Inferior parietal cortex (tissue), 1 donor: ENCODE data around the gene CACNB2.

Source experiments
- DNase-seq: peaks from one replicate; pipeline ENCODE4 v3.0.0-alpha.2; 2016; ENCODE audit errors: extremely low spot score

The CACNB2 gene

DNA sequence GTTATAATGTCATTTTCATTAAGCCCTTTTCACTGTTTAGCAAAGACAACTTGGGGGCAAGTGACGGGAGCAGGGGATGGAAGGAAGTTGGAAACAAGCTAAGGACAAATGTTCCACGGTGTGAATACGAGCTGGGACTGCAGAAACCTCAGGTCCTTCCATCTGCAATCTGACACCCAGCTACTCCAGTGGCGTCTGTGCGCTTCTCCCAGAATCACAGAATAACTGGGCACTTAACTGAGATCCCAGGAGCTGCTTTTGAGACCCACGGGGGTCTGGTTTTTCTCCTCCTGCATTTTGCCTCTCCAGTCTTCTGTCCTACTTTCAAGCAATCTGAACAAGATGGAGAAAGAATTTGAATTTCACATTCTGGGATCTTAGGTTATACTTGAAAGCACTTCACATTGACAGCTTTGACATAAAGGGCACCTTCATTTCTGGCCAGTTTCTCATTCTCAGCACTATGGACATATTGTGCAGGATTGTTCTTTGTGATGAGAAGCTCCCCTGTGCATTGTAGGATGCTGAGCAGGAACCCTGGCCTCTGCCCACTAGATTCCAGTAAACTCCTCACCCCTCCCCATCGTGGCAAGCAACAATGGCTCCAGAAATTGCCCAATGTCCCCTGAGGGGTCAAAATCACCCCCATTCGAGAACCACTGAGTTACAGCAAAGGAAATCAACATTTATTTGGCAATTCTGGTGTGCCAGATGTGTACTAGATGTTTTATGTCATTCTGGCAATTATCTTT is 194.1 kb downstream of the CACNB2 start:
- no peak for DNase-seq

DNA sequence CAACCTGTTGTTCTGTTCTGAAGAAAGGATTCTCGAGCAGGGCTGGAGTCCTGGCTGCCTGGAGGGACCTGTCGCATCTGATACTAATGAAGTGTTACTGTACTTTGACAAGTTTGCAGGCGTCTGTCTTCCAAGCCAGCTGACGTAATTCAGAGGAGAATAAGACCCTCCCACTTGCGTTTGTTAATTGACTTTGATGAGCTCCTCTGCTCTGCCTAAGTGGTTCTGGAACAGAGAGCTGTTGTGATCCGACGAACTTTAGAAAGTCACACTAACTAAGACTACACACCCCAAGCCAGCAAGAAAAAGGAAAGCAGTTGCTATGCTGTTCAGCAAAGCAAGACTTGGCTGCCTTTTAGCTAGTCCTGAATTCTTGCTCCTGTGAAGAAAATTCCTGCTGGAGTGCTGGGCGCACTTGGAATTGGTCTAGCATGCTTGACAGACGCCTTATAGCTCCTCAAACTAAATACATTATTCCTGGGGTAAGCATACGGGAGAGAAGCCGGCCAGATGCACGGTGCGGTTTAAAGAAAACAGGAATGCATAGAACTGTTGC is 200.3 kb downstream of the CACNB2 start:
- DNase-seq = peak; percentile 33

DNA sequence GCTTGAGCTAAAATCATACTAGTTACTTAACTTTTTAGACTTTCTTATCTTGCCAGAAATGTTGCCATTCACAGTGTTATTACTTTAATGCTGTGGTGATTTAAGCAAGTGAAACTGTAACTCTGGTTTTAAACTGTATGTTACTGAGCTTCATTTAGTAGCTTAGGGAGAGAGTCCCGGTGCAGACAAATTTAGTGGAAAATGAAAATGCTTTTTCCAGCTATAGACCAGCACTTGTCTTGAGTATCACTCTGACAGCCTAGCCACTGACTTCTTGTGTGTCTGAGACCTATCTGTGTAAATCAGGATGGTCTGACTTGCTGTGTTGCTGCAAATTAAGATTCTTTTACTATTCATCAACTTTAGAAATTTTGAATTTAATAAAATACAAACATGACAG is 200.8 kb downstream of the CACNB2 start:
- no peak for DNase-seq

DNA sequence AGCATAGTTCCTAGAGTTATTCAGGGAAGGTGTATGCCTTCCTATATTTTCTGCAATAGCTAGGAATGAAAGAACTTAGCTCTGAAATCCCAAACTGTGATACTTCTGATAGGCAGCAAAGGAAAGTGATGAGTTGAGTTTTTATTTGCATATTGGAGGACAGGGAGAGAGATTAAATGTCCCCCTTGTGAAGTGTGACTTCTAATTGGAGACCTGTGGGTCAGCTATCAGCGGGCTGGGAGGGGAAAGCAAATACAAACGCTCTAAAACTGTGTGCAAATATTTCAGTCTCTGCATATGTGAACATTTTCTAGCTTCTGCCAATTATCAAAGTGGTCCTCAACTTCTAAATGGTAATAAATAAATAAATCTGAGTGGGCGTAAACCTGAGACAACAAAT is 203.3 kb downstream of the CACNB2 start:
- DNase-seq = no peak

DNA sequence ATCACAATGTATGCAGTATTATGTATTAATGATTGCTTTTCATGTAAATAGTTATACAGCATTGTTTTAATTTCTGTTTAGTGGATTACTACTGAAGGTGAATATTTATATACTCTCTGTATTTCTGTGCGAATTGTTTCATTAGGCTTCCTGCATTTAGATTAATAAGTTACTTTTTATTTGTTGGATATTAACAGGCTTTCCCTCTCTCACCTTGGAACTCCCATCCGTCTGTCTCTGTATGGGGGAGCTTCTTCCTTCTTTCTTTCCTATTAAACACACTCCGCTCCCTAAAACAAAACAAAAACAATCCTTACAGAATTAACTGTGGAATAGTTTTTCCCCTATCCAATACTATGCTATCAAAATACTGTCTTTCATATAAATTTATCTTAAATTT is 205.1 kb downstream of the CACNB2 start:
- DNase-seq = no peak

DNA sequence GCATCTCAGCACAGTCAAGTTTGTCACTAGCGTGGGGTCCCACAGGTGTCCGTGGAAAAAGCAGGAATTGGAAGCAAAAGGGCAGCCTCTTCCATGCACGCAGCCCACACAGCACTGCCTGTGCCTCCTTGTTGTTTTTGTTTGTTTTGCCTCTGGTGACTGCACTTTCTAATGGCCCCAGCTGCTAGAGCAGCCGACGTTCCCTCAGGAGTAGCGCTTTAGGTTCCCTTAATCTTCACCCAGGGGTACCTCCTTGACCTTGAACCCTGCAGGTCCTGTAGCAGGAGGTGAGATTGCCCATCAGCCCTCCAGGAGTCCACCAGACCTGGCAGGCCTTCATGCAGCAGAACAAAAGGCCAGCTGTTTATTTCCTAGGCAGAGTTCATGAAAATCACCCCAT is 210.1 kb downstream of the CACNB2 start:
- no peak for DNase-seq

DNA sequence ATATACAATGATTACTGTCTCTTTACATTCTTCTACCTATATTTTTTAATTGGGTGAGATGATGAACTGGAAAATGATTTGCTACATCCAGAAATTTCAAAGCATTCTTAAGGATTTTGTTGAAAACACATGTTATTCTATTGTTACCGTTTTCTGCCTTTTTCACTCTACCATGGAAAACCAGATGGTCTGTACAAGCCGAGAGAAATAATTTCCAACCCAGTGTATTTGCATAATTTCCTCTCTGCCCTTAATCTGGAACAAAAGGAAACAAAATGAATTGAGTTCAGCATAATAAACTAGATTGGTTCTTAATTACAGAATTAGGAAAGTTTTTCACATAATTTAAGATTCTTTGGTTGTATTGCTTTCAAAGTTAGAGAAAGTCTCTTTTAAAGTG is 211.2 kb downstream of the CACNB2 start:
- DNase-seq = no peak

DNA sequence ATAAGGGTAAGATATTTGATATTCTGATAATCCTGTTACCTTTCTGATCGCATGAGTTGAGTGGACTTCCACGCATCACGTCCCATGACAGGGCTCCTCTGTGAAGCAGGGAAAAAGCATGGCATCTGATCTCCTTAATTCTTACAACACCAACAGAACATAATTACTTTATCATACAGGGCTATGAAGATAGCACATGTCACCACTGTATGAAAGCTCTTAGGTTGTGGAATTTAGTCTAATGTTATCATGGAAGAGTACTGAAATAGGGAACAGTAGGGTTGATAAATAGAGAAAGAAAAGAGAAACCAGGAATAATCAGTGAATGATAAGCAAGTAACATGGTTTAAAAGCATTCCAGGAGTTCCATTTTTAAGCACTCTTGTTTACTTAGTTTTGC is 212.0 kb downstream of the CACNB2 start:
- no peak for DNase-seq

DNA sequence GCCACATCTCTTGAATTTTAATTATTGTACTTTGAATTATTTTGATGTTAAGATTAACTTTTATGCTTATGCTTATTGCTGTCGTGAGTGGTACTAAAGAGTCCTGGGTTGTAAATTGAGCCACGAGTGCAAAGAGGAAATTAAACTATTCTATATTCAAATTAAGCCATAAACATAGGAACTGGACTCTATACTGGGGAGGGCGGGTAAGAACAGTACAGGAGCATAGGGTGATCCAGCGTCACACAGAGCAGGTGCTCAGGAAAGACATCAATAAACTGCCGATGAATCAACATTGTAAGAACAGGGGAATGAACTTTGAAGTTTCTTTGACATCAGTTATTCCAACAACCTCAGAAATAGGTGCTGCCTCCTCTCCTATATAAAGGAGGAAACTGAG is 219.6 kb downstream of the CACNB2 start:
- DNase-seq = no peak

DNA sequence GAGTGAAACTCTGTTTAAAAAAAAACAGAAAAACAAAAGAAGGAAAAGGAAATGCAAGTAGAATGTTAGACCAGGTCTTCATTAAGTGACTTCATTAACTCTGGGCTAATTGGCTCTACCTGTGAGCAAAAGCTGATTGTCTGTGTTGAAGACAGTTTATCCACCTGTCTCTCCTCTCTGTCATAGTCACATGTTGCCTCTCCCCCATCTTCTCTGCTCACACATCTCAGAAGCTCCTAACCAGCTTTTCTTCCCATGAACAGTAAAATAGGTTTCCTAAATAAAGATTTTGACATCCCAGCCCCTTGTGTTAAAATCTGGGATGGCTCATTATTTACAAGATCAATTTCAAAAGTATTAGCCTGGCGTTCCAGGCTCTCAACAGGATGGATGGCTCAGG is 222.7 kb downstream of the CACNB2 start:
- DNase-seq = no peak

DNA sequence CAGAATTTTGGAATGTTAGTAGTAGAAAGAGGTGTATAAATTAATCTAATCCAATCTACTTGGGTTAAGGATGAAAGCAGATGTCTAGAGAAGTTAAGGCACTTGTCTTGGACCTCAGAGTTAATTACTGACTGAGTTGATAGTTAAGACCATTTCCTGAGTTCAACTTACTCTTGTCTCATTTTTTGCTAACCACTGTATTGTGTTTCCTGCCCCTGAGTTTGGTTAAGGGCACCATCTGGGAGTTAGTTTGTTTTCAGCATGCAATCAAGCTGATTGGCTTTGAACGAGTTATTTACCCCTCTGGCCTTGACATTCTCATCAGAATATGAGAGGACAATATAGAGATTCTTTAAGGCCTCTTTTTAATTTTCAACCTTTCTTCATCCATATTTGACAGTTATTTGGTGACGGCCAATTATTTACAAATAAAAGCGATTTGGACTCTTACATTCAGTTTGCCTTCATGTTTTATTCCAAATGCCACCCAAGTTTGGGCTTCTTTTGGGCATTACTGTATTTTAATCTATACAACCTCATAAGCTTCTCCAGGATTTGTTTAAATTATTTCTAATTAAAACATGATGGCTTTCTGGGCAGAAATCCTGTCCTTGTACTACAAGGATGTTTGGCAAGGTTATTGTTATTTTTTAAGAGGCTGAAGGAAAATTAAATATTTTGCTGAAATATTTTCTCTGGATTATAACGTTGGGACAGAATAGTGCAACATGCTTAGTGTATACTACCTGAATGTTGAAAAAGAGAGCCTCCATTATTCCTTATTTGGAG is 225.0 kb downstream of the CACNB2 start:
- DNase-seq = no peak

DNA sequence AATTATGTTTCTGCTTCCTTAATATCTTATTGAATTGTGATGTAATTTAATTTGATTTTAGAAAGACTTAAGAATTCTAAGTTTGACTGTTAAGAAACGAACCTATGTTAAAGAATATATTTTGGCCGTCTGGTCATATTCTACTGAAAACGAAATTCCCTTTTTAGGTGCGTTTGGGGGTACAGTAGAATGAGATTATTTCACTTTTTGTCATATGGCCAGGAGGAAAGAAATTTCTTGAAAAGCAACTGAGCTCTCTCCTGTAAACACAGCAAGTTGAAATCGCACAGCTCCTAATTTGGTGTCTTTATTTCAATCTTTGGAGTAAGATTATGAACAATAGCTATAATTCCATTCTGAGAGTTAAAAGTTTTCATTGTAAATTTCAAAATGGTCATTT is 227.6 kb downstream of the CACNB2 start:
- no peak for DNase-seq

DNA sequence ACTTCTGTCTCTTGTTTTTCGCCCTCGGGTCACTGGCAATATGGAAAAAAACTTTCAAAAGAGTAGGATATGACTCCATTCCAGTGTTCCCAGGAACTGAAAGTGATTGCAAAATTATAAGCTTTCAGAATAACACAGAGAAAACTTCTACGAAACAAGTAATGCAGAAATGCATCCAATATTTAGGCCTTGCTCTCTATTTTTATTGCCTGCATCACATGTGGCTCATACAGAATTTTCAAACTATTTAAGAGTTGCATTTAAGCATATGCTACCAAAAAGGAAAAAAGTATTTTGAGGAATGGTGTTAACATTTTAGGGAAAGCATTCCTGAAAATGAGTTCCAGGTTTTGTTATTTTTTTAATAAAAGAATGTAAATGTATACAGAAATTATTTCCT is 228.0 kb downstream of the CACNB2 start:
- DNase-seq = no peak

DNA sequence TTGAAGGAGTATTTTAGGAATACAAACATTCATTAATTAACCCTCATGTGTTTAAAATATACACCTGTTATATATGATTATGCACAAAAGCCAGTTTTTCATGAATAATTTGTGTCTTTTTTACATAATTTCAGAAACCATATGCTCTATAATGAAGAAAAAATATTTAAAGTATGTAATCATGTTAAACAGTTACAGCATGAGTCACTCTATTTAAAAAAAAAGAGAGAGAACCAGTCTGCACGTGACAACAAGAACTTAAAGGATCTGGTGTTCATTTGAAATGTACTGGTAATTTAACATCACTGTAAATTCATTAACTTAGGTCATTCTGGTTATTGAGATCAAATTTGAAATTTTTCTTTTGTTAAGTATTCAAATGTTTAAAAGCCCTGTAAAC is 228.5 kb downstream of the CACNB2 start:
- no peak for DNase-seq

DNA sequence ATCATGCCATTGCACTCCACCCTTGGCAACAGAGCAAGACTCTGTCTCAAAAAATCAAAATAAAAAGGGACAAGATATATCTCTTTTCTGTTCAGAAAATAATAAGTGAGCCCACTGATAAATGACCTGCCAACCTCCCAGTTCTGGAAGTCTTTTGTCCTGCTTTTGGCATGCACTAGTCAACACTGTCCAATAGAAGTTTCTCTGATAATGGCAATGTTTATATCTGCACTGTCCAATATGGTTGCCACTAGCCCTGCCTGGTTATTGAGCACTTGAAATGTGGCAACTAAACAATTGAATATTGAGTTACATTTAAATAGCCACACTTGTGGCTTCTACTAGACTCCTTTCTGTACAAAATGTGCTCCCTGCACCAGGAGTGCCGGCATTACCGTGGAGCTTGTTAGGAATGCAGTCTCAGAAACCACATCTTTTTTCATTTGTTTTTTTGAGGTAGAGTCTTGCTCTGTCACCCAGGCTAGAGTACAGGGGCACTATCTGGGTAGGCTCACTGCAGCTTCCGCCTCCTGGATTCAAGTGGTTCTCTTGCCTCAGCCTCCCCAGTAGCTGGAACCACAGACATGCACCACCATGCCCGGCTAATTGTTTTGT is 229.7 kb downstream of the CACNB2 start:
- no peak for DNase-seq

DNA sequence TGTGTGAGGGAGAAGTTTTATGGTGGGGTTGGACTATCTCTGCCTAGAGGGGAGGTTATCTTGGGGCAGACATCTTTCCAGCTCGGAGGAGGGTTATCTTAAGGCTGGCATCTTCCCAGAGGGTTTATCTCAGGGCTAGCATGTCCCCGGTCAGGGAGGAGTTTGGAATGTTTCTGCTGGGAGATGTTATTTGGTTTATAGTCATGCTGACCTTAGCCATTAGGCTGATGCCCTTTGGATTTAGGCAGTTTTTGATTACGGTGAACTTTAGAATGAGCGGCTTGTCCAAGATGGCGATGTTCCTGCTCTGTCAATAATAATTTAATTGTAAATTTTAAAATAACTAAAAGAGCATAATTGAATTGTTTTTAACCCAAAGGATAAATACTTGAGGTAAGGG is 236.4 kb downstream of the CACNB2 start:
- no peak for DNase-seq

DNA sequence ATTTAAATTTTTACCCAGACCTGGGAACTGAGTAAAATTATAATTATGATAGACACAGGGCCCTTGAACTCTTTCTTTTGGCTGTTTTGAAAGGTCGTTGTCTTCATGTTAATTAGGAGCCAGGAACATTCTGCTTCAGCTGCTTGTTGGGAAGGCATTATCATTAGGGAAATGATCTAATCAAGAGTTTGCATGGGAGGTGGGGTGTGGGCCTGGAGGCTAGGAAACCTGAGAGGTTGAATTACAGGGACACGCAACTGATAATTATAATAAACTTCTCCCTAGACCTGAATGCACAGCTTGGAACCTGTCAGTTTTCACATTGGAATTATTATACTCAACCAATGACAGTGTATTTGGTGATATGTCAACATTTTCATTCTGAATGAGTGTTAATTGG is 237.7 kb downstream of the CACNB2 start:
- no peak for DNase-seq

DNA sequence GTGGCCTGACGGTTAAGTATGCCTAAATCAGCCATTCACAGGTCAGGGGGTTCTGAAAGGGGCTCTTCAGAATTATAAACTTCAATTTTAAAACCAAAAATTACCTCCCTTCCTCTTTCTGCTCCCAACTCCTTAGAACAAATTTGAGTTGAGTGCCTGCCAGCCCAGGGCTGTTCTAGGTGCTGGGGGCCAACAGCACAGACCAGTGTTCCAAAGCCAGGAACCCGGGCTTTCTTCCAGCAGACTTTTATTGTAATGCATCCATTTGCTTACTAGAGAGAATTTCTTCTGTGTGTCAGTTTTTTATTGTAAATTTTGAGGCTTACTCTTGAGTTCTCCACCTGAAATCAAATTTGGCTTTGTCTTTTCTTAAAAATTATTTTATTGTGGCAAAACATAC is 238.5 kb downstream of the CACNB2 start:
- DNase-seq = no peak

DNA sequence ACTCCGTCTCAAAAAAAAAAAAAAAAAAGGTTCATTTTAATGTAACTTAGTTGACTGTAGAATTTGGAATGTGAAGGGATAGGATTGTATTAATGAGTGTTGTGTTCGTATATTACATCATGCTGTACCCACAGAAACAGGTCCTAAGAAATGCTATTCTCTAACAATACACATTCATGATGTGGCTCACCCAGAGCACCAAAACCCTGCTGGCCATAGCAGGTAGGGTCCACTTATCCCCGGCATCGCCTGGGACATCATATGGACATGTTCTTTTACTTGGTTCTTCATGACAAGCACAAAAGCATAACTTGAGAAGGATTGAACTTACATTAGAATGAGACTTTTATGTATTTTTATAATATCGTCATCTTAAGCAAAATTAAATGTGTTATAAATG is 241.5 kb downstream of the CACNB2 start:
- no peak for DNase-seq

DNA sequence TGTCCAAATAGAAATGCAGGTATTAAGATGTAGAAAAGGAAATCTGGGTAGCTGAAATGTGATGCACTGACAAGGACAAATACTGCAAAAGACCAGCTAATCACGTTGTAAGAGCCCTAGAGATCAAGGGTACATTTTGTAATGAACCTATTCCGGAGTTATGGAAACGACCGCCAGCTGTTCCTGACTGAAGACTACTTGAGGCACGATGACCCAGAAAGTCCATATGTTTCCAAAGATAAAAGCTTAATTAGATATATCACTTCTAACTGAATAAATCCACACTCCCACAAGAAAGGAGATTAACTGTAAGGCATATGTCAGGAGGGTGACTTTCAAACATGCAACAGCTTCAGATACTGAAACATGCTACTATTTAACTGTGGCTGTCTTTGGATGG is 257.7 kb downstream of the CACNB2 start:
- DNase-seq = no peak

DNA sequence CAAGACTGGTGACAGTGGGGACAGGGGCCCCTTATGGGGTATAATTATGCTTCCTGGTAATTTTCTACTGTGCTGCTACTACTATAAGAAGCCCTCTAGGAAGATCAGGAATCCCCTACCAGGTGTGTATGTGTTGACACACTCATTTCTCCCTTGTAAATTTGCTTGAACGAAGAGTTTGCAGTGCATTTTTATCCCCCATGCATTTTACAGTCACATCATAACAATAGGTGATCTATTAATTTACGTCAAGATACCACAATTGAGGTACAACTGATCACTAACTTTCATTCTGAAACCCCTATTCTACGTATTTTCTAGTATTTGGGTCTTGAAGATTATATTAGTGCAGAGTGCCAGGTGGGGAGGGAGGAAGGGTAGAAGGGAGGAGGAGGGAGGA is 258.9 kb downstream of the CACNB2 start:
- DNase-seq = no peak

DNA sequence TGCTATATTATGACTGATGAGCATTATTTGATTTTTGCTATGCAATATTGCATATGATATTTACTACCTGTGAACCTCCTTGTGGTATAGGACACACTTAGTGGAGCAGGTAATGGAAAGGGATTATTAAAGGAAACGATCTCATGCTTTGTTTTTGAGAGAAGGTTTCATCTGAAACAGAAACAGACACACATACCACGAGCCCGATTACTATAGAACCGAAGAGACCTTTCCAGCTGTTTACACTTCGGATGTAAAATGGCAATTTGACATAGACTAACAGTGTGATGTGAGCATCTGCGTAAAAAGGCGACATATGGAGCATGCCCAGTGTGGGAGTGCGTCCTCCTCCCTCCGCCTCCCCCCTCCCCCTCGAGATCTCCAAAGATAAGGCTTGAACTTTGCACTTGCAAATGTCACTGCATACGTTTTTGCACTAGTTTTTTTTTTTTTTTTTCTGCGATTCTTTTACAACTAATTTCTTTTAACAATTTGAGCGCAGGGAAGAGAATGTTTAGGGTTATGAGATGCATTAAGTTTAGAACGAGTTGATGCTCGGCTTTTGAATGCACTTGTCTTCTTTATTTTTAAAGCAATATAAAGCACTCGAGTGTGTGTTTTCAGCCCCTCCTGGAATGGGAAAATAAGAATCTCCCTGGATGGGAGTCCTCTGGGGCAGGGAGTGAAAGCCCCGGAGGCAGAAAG is 260.1 kb downstream of the CACNB2 start:
- DNase-seq = peak; percentile 70
